Liver (tissue), 9 donors: Measurements from ENCODE around the gene PRPF19. TPM values are rescaled to one million over a fixed set of nuclear protein-coding genes. Genes with fewer than 3 reads are reported as not detected.

Experiments
- DNase-seq: peaks from one replicate; pipeline ENCODE4 v3.0.0-alpha.2; 2017; ENCODE audit warnings: low spot score
- H3K27ac ChIP-seq, 2 donors: one replicate each; pipeline ENCODE4 v1.7.0; 2013; ENCODE audit warnings: inconsistent platforms in 2 of 2, low read length in 2 of 2, control low read depth in 1 of 2, low read depth in 1 of 2, mild to moderate bottlenecking in 1 of 2
- H3K27me3 ChIP-seq, 4 donors: one replicate each; pipeline versions ENCODE4 v1.6.1 to v1.7.0; 2013; ENCODE audit warnings: low read length in 3 of 4, inconsistent platforms in 1 of 4, mild to moderate bottlenecking in 1 of 4, moderate library complexity in 1 of 4; ENCODE audit not compliant: control insufficient read depth in 4 of 4, insufficient read depth in 4 of 4
- H3K36me3 ChIP-seq, 4 donors: one replicate each; pipeline versions ENCODE4 v1.6.1 to v1.7.0; 2013; ENCODE audit warnings: low read length in 3 of 4, mild to moderate bottlenecking in 3 of 4, low read depth in 1 of 4, moderate library complexity in 1 of 4; ENCODE audit not compliant: control insufficient read depth in 4 of 4, insufficient read depth in 3 of 4
- H3K4me1 ChIP-seq, 4 donors: one replicate each; pipeline versions ENCODE4 v1.6.1 to v1.7.0; 2013; ENCODE audit warnings: low read length in 3 of 4, mild to moderate bottlenecking in 3 of 4, moderate library complexity in 1 of 4; ENCODE audit not compliant: control insufficient read depth in 4 of 4, insufficient read depth in 4 of 4
- H3K4me3 ChIP-seq, 3 donors: one replicate each; pipeline versions ENCODE4 v1.6.1 to v1.7.0; 2013; ENCODE audit warnings: low read length in 3 of 3, control low read depth in 1 of 3, low read depth in 1 of 3, mild to moderate bottlenecking in 1 of 3
- H3K9ac ChIP-seq, 2 donors: one replicate each; pipeline ENCODE4 v1.7.0; 2013; ENCODE audit warnings: low read length in 2 of 2, mild to moderate bottlenecking in 2 of 2, moderate library complexity in 2 of 2, control low read depth in 1 of 2, low read depth in 1 of 2
- H3K9me3 ChIP-seq, 4 donors: one replicate each; pipeline versions ENCODE4 v1.6.1 to v1.7.0; 2013; ENCODE audit warnings: low read length in 3 of 4; ENCODE audit not compliant: control insufficient read depth in 4 of 4
- ATF3 ChIP-seq: IDR thresholded peaks from 2 replicates; pipeline ENCODE4 v1.6.1; 2016; ENCODE audit warnings: antibody characterized with exemption
- CTCF ChIP-seq: fragments of 150-350 bp; IDR thresholded peaks from 2 replicates; pipeline ENCODE4 v1.5.1; 2017; ENCODE audit warnings: improper control_type of control experiment, low read depth, low read length; ENCODE audit not compliant: missing input control
- FOXA2 ChIP-seq: IDR thresholded peaks from 2 replicates; pipeline ENCODE4 v1.6.1; 2016; ENCODE audit warnings: antibody characterized with exemption
- GABPA ChIP-seq, 2 donors: IDR thresholded peaks in 1 of 2; conservative IDR thresholded peaks in 1 of 2; 2 replicates each; pipeline ENCODE4 v1.6.1; 2016; ENCODE audit warnings: antibody characterized with exemption in 2 of 2, mild to moderate bottlenecking in 1 of 2, moderate library complexity in 1 of 2
- HNF4G ChIP-seq: IDR thresholded peaks from 2 replicates; pipeline ENCODE4 v1.6.1; 2016; ENCODE audit warnings: antibody characterized with exemption
- MAX ChIP-seq: IDR thresholded peaks from 2 replicates; pipeline ENCODE4 v1.6.1; 2016; ENCODE audit warnings: antibody characterized with exemption
- NR2F2 ChIP-seq: IDR thresholded peaks from 2 replicates; pipeline ENCODE4 v1.6.1; 2016; ENCODE audit warnings: antibody characterized with exemption
- REST ChIP-seq: IDR thresholded peaks from 2 replicates; pipeline ENCODE4 v1.6.1; 2016; ENCODE audit warnings: antibody characterized with exemption, mild to moderate bottlenecking
- RXRA ChIP-seq, 2 donors: IDR thresholded peaks; 2 replicates each; pipeline ENCODE4 v1.6.1; 2017 to 2018; ENCODE audit warnings: antibody characterized with exemption in 2 of 2, mild to moderate bottlenecking in 1 of 2
- SP1 ChIP-seq: IDR thresholded peaks from 2 replicates; pipeline ENCODE4 v1.6.1; 2018; ENCODE audit warnings: antibody characterized with exemption, mild to moderate bottlenecking
- TAF1 ChIP-seq: conservative IDR thresholded peaks from 2 replicates; pipeline ENCODE4 v1.6.1; 2016; ENCODE audit warnings: antibody characterized with exemption, mild to moderate bottlenecking
- YY1 ChIP-seq: IDR thresholded peaks from 2 replicates; pipeline ENCODE4 v1.6.1; 2016; ENCODE audit warnings: antibody characterized with exemption, mild to moderate bottlenecking
- WGBS: extraction: QIAGEN DNeasy Blood & Tissue Kit; methylation state at CpG from one replicate; pipeline ENCODE4 v1.1.7; 2013; 5-methylcytosine and 5-hydroxymethylcytosine counted together
- polyA plus RNA-seq, 2 donors: library from polyadenylated mRNA; stranded (reverse) in 1 of 2; unstranded in 1 of 2; fragments of 200-250 nt in 1 of 2; fragments of >200 nt in 1 of 2; fragmentation: Nextera tagmentation in 1 of 2; extraction: Ambion mirVana in 1 of 2; gene quantifications; one replicate each; pipeline versions ENCODE4 v1.2.1 to v1.2.3, GENCODE V29; 2013 to 2015
- total RNA-seq, 2 donors: library from RNA; depleted of rRNA; stranded (reverse); fragments of >200 nt; gene quantifications; one replicate each; pipeline ENCODE4 v1.2.3, GENCODE V29; 2014
- TF ChIP-seq, protein P1 (sequence below): IDR thresholded peaks from 2 replicates; pipeline ENCODE4 v1.6.1; 2016; ENCODE audit warnings: antibody characterized with exemption
- donor health status: healthy.
- donor health status: healthy.
- donor health status: healthy.
- donor health status: healthy.
- donor health status: healthy.

The PRPF19 gene
- total and polyA plus RNA-seq, 4 donors = 25.4 to 57.1 (median 40.4) TPM

- Histone ChIP-seq H3K4me1 (peaks cover 8 to 35% (median 22%) of the 10 kb centered on the region in 4 donors), H3K9me3 (no peaks in the 10 kb centered on the region), H3K9ac (no peak overlapping the region), H3K27ac (no peak overlapping the region), H3K4me3 (no peak overlapping the region), H3K36me3 (no peaks in the 10 kb centered on the region), H3K27me3 (no peaks in the 10 kb centered on the region)
- DNase-seq = no peak
- TF ChIP-seq HNF4G = no peak
- no peak for TF ChIP-seq NR2F2
- 72% methylated on average over 1 of the region's 1 CpG for WGBS
These were observed 2.4 kb upstream of the PRPF19 start for GRCh38 chr11:60908803-60909202.

DNA sequence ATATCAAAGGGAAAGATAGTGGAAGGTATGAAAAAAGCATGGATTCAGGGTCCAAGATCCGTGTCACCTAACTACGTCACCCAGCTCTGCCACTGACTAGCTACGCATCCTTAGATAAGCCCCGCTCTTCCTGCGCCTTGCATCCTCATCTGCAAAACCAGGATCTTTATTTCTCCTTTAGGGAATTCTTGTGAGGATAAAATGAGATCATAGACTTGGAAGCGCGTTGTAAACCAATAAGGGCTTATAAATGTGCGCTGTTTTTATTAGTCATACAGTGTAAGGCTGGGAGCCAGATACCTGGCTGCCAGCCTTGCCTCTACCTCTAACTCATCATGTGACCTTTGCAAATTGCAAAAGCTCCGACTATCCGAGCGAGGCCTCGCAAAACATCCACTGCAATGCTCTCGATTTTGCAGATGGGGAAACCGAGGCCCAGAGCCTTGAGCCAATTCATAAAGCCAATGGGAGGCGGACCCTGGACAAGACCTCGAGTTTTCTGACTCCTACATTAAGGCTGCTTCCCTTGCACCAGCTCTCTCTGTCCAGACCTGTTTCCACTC is 753 bp downstream of the PRPF19 start:
- peak overlapping the region; percentile 46 to 97 for H3K9ac ChIP-seq
- H3K4me1 ChIP-seq = peaks cover 2 to 41% (median 25%) of the 10 kb centered on the region in 4 donors
- peak overlapping the region; percentile 92 to 97 for H3K27ac ChIP-seq
- peak overlapping the region; percentile 86 to 93 (median 91) for H3K4me3 ChIP-seq
- no peaks in the 10 kb centered on the region for H3K27me3 ChIP-seq
- 10% methylated on average over 16 of the region's 16 CpGs for WGBS
- peaks cover 0 to 24% (median 18%) of the 10 kb centered on the region in 4 donors for H3K36me3 ChIP-seq
- TF ChIP-seq NR2F2 (no peak), HNF4G (no peak), RXRA (IDR thresholded peaks at IDR 0.05) (no peak), GABPA (IDR thresholded peaks at IDR 0.05 in 1 of 2, conservative IDR thresholded peaks at IDR 0.05 in 1 of 2) (no peak), ATF3 (no peak), REST (no peak), YY1 (no peak), CTCF (no peak)
- H3K9me3 ChIP-seq = no peaks in the 10 kb centered on the region
- DNase-seq = no peak

DNA sequence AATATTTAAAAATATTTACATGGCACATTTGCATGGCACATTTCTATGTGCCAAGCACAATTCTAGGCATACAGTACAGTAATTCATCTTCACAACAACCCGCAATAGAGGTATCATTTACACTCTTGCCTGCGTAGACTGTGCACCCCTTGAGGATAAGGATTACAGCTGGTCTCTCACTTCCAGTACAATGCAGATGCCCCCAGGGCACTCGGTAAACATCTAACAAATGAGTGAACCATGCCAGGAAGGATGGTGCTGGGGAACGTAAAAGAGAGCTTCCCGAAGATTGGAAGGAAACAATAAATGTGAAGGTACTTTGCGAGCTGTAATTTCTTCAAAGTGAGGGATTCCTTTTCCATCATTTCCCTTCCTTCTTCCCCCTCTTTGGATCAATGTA is 1.3 kb downstream of the PRPF19 start:
- 62% methylated on average over 6 of the region's 6 CpGs for WGBS
- no peak for DNase-seq
- H3K36me3 ChIP-seq = peaks cover 0 to 30% (median 22%) of the 10 kb centered on the region in 4 donors
- peak overlapping the region; percentile 86 to 93 (median 91) for H3K4me3 ChIP-seq
- no peaks in the 10 kb centered on the region for H3K9me3 ChIP-seq
- H3K27me3 ChIP-seq = no peaks in the 10 kb centered on the region
- peak overlapping the region; percentile 46 to 97 for H3K9ac ChIP-seq
- peaks cover 2 to 45% (median 29%) of the 10 kb centered on the region in 4 donors for H3K4me1 ChIP-seq
- peak overlapping the region; percentile 92 to 97 for H3K27ac ChIP-seq
- TF ChIP-seq, protein P1, sequence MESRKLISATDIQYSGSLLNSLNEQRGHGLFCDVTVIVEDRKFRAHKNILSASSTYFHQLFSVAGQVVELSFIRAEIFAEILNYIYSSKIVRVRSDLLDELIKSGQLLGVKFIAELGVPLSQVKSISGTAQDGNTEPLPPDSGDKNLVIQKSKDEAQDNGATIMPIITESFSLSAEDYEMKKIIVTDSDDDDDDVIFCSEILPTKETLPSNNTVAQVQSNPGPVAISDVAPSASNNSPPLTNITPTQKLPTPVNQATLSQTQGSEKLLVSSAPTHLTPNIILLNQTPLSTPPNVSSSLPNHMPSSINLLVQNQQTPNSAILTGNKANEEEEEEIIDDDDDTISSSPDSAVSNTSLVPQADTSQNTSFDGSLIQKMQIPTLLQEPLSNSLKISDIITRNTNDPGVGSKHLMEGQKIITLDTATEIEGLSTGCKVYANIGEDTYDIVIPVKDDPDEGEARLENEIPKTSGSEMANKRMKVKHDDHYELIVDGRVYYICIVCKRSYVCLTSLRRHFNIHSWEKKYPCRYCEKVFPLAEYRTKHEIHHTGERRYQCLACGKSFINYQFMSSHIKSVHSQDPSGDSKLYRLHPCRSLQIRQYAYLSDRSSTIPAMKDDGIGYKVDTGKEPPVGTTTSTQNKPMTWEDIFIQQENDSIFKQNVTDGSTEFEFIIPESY = no peak
- TF ChIP-seq YY1 = no peak
- TF ChIP-seq FOXA2 = no peak
- TF ChIP-seq CTCF = no peak
- TF ChIP-seq TAF1 = no peak
- TF ChIP-seq SP1 = no peak
- TF ChIP-seq ATF3 = no peak
- TF ChIP-seq MAX = no peak
